Endothelial cell of umbilical vein (primary cell): ENCODE results near the gene EGF. TPM values are rescaled to one million over a fixed set of nuclear protein-coding genes. Genes with fewer than 3 reads are reported as not detected.

Experiments used
- BruUV-seq: library from RNA; stranded (reverse); fragments of 400-500 nt; replicated peaks from 2 replicates; lab custom pipeline; 2021; lab: Mats Ljungman, UMichigan
- CTCF ChIA-PET: fragments of 300-600, 350-600 bp; sonication (Branson Sonifier 250); formaldehyde crosslinking; loops from one replicate; lab custom pipeline; 2021; ENCODE audit warnings: antibody characterized with exemption, inconsistent platforms; lab: Charles Lee
- POLR2A ChIA-PET: fragments of 300-600, 350-600 bp; sonication (Branson Sonifier 250); formaldehyde crosslinking; loops from one replicate; lab custom pipeline; 2021; ENCODE audit warnings: antibody characterized with exemption, inconsistent platforms; lab: Charles Lee
- DNase-seq: peaks from one replicate; pipeline ENCODE4 v3.0.0-alpha.2; 2011; ENCODE audit warnings: low read depth, low spot score
- FAIRE-seq: peaks from 2 replicates; lab custom pipeline; 2011; peaks lifted over from hg19 to GRCh38; lab: Jason Lieb, UNC
- H2AFZ ChIP-seq: 2 replicates; pipeline ENCODE4 v1.6.0; 2012; ENCODE audit warnings: low read depth, low read length, control low read depth, inconsistent platforms
- H3K27ac ChIP-seq: 2 replicates; pipeline ENCODE4 v1.5.1; 2011; ENCODE audit warnings: low read depth, mild to moderate bottlenecking, control low read depth, low read length, moderate library complexity; ENCODE audit not compliant: insufficient read depth
- H3K27me3 ChIP-seq, 2 experiments: 2 replicates each; pipeline versions ENCODE4 v1.6.0 to v1.6.1; 2011; ENCODE audit warnings: low read length in 2 of 2, mixed read lengths in 1 of 2; ENCODE audit not compliant: control insufficient read depth in 2 of 2, insufficient read depth in 2 of 2
- H3K36me3 ChIP-seq, 2 experiments: 2 replicates in 1 of 2; 3 replicates in 1 of 2; pipeline ENCODE4 v1.5.1; 2011; ENCODE audit warnings: low read length in 2 of 2, mild to moderate bottlenecking in 1 of 2, moderate library complexity in 1 of 2; ENCODE audit not compliant: control insufficient read depth in 2 of 2, insufficient read depth in 2 of 2; ENCODE audit errors: extremely low read depth in 1 of 2
- H3K4me1 ChIP-seq: 3 replicates; pipeline ENCODE4 v1.5.1; 2011; ENCODE audit warnings: mild to moderate bottlenecking, low read length; ENCODE audit not compliant: control insufficient read depth, insufficient read depth; ENCODE audit errors: extremely low read depth
- H3K4me2 ChIP-seq: 2 replicates; pipeline ENCODE4 v1.6.1; 2011; ENCODE audit warnings: low read length, control low read depth, mixed read lengths; ENCODE audit not compliant: insufficient read depth
- H3K4me3 ChIP-seq, 3 experiments: fragments of 200-600 bp in 1 of 3; sonication (generic), shearing (Covaris generic) in 1 of 3; replicated peaks in 1 of 3; 2 replicates each; pipeline ENCODE4 v1.5.1; 2011 to 2016; ENCODE audit warnings: control low read depth in 3 of 3, low read length in 3 of 3, mild to moderate bottlenecking in 2 of 3, inconsistent platforms in 1 of 3, low read depth in 1 of 3, moderate library complexity in 1 of 3; ENCODE audit not compliant: insufficient read depth in 1 of 3
- H3K79me2 ChIP-seq: 2 replicates; pipeline ENCODE4 v1.6.0; 2012; ENCODE audit warnings: low read length, inconsistent platforms; ENCODE audit not compliant: control insufficient read depth, insufficient read depth
- H3K9ac ChIP-seq: replicated peaks from 2 replicates; pipeline ENCODE3; 2011; ENCODE audit warnings: low read length, control low read depth; ENCODE audit not compliant: insufficient read depth; ENCODE audit errors: extremely low read depth
- H3K9me1 ChIP-seq: replicated peaks from 3 replicates; pipeline ENCODE4 v1.6.0; 2011; ENCODE audit warnings: mild to moderate bottlenecking, low read length; ENCODE audit not compliant: control insufficient read depth, insufficient read depth; ENCODE audit errors: extremely low read depth
- H3K9me3 ChIP-seq: replicated peaks from 2 replicates; pipeline ENCODE4 v1.5.1; 2012; ENCODE audit warnings: low read length, inconsistent platforms; ENCODE audit not compliant: control insufficient read depth, insufficient read depth
- H4K20me1 ChIP-seq: replicated peaks from 2 replicates; pipeline ENCODE3; 2011; ENCODE audit warnings: mild to moderate bottlenecking, low read length; ENCODE audit not compliant: control insufficient read depth, insufficient read depth; ENCODE audit errors: extremely low read depth
- CTCF ChIP-seq, 2 donors: IDR thresholded peaks; 1 replicate in 1 of 2; 2 replicates in 1 of 2; pipeline ENCODE4 v1.5.1; 2011; ENCODE audit warnings: low read length in 2 of 2, mild to moderate bottlenecking in 2 of 2, moderate library complexity in 2 of 2, control low read depth in 1 of 2, inconsistent platforms in 1 of 2, low read depth in 1 of 2; ENCODE audit not compliant: insufficient read depth in 1 of 2; ENCODE audit errors: extremely low read depth in 1 of 2
- EZH2 ChIP-seq: IDR thresholded peaks from 2 replicates; pipeline ENCODE4 v1.6.1; 2012; ENCODE audit warnings: borderline replicate concordance, low read depth, mild to moderate bottlenecking, moderate library complexity, low read length, inconsistent platforms; ENCODE audit not compliant: severe bottlenecking
- FOS ChIP-seq: IDR thresholded peaks from 2 replicates; pipeline ENCODE4 v1.6.1; 2011; ENCODE audit warnings: mild to moderate bottlenecking, low read length, moderate library complexity, borderline replicate concordance; ENCODE audit not compliant: insufficient read depth
- GATA2 ChIP-seq: IDR thresholded peaks from 2 replicates; pipeline ENCODE4 v1.7.0; 2011; ENCODE audit warnings: low read depth, mild to moderate bottlenecking, moderate library complexity, mixed read lengths, low read length; ENCODE audit not compliant: insufficient read length, insufficient read depth
- JUN ChIP-seq: IDR thresholded peaks from 2 replicates; pipeline ENCODE4 v1.6.1; 2011; ENCODE audit warnings: borderline replicate concordance, low read depth; ENCODE audit not compliant: insufficient read length, insufficient read depth
- MAX ChIP-seq: IDR thresholded peaks from 2 replicates; pipeline ENCODE4 v1.6.1; 2011; ENCODE audit not compliant: insufficient read depth, insufficient read length
- MYC ChIP-seq: IDR thresholded peaks from one replicate; pipeline ENCODE4 v1.6.1; 2011; ENCODE audit warnings: mild to moderate bottlenecking, low read depth, low read length
- POLR2A ChIP-seq: IDR thresholded peaks from 2 replicates; pipeline ENCODE4 v1.6.1; 2012; ENCODE audit warnings: low read depth, mild to moderate bottlenecking, control low read depth, low read length
- POLR2AphosphoS5 ChIP-seq: IDR thresholded peaks from 2 replicates; pipeline ENCODE4 v1.6.1; 2012; ENCODE audit warnings: low read depth, mild to moderate bottlenecking, control low read depth, low read length, moderate library complexity; ENCODE audit not compliant: insufficient read depth
- dilution Hi-C: fragments of 300-500 bp; cut with MboI; formaldehyde crosslinking; loops from one replicate; pipeline ENCODE4 v1.15.0; 2019; ENCODE audit warnings: low sequenced_read_pairs; ENCODE audit not compliant: extremely low pct_ligation_motif_present
- intact Hi-C: fragments of 100-400 bp; cut with micrococcal nuclease; formaldehyde crosslinking; loops from one replicate; pipeline ENCODE4 v1.10.0; 2022
- polyA plus RNA-seq, 4 experiments: library from polyadenylated mRNA; depleted of rRNA in 3 of 4; stranded (reverse) in 3 of 4; unstranded in 1 of 4; fragments of >200 nt; gene quantifications; 2 replicates each; pipeline versions ENCODE4 v1.2.1 to v1.2.3, GENCODE V29; 2011 to 2012; ENCODE audit warnings: missing spikeins in 1 of 4
- total RNA-seq: library from RNA; stranded (reverse); gene quantifications from 2 replicates; pipeline ENCODE4 v1.2.3, GENCODE V29; 2021

The EGF gene
- total and polyA plus RNA-seq, 2 donors (not counting 3 experiments of a cell fraction or from before 2014, with no cell fraction given): not detected

GRCh38 chr4:110058677-110059076 lies 146.0 kb downstream of the EGF start:
- FAIRE-seq: no peak
- no peaks in the 10 kb centered on the region for H3K79me2 ChIP-seq
- no peak overlapping the region for H3K4me3 ChIP-seq
- no peaks in the 10 kb centered on the region for H3K9me1 ChIP-seq
- no peaks in the 10 kb centered on the region for H3K36me3 ChIP-seq
- intact Hi-C loops (no loop called here), dilution Hi-C loops (no loop called here)
- no TSS peak for BruUV-seq
- peaks cover 16% of the 10 kb centered on the region for H3K4me1 ChIP-seq
- no peak overlapping the region for H3K9ac ChIP-seq
- no peaks in the 10 kb centered on the region for H4K20me1 ChIP-seq
- H3K4me2 ChIP-seq: no peak overlapping the region
- no peak for DNase-seq
- CTCF ChIA-PET: no interaction called here
- TF ChIP-seq EZH2: no peak
- no peak for TF ChIP-seq JUN
- TF ChIP-seq MAX: no peak
- TF ChIP-seq POLR2A: no peak
- TF ChIP-seq POLR2AphosphoS5: no peak
- no peak overlapping the region for H2AFZ ChIP-seq
- POLR2A ChIA-PET: no interaction called here
- no peak overlapping the region for H3K27ac ChIP-seq
- H3K27me3 ChIP-seq: no peaks in the 10 kb centered on the region
- no peaks in the 10 kb centered on the region for H3K9me3 ChIP-seq

- H3K4me2 ChIP-seq: peak overlapping the region; percentile 51
Observed at GRCh38 chr4:110059556-110060191, 147.0 kb downstream of the EGF start.

More at GRCh38 chr4:110059556-110060191, 147.0 kb downstream of the EGF start:
- H3K79me2 ChIP-seq: no peaks in the 10 kb centered on the region
- no peak overlapping the region for H3K9ac ChIP-seq
- peaks cover 16% of the 10 kb centered on the region for H3K4me1 ChIP-seq
- DNase-seq (peak; percentile 36), FAIRE-seq (peak; percentile 84)
- ChIA-PET CTCF (interaction anchor here (1.4 kb wide), 1 partner anchor 10 kb away, joined by 13 read pairs; no protein-coding TSS in a partner anchor), POLR2A (no interaction called here)
- TF ChIP-seq CTCF (IDR thresholded peaks at IDR 0.05; ENCODE audit: extremely low read depth in 1 of 2, insufficient read depth in 1 of 2, low read depth in 1 of 2, low read length in 2 of 2) (no peak), GATA2 (peak; percentile 18), MYC (no peak), POLR2AphosphoS5 (peak; percentile 50), POLR2A (no peak), MAX (no peak), EZH2 (no peak), JUN (no peak), FOS (peak; percentile 72)
- H3K9me3 ChIP-seq: no peaks in the 10 kb centered on the region
- no peak overlapping the region for H2AFZ ChIP-seq
- no TSS peak for BruUV-seq
- H3K4me3 ChIP-seq: no peak overlapping the region
- no peaks in the 10 kb centered on the region for H3K9me1 ChIP-seq
- H3K36me3 ChIP-seq: no peaks in the 10 kb centered on the region
- H3K27ac ChIP-seq: no peak overlapping the region
- intact Hi-C loops (no loop called here), dilution Hi-C loops (no loop called here)
- H4K20me1 ChIP-seq: no peaks in the 10 kb centered on the region
- no peaks in the 10 kb centered on the region for H3K27me3 ChIP-seq
